Measurements from ENCODE around the gene PARD3B. TPM values are rescaled to one million over a fixed set of nuclear protein-coding genes. Genes with fewer than 3 reads are reported as not detected.

The PARD3B gene
- total RNA-seq, 1 experiment from 2014 or later, result 7.6 TPM

- POLR2A ChIA-PET (ENCODE audit: low non-redundant PET), result no interaction called here
- intact Hi-C loops (cut with micrococcal nuclease; ENCODE audit: unreplicated experiment), result no loop called here
- H3K4me3 ChIP-seq (ENCODE audit: low read depth, low read length, poor library complexity, severe bottlenecking), result no peak overlapping the region
- no peaks in the 10 kb centered on the region for H3K9me3 ChIP-seq (ENCODE audit: low read depth, low read length, poor library complexity, severe bottlenecking)
- TF ChIP-seq CTCF (conservative IDR thresholded peaks at IDR 0.05; ENCODE audit: low read depth, low read length) (no peak), EZH2 (IDR thresholded peaks at IDR 0.05; ENCODE audit: borderline replicate concordance, low read depth, low read length, poor library complexity, severe bottlenecking) (no peak)
- H3K4me1 ChIP-seq (ENCODE audit: insufficient read depth, low read length, poor library complexity, severe bottlenecking), result no peaks in the 10 kb centered on the region
- H3K36me3 ChIP-seq (ENCODE audit: insufficient read depth, low read length, poor library complexity, severe bottlenecking), result no peaks in the 10 kb centered on the region
- no peak overlapping the region for H3K27ac ChIP-seq (ENCODE audit: low read depth, low read length, poor library complexity, severe bottlenecking)
- BruUV-seq (replicated peaks), result no TSS peak
- no peaks in the 10 kb centered on the region for H3K27me3 ChIP-seq (replicated peaks; ENCODE audit: insufficient read depth, low read depth, low read length, poor library complexity)
- CTCF ChIA-PET, result no interaction called here
- no peak for DNase-seq (ENCODE audit: low spot score)
Observed at GRCh38 chr2:204772546-204772945, 227.3 kb downstream of the PARD3B start.

GRCh38 chr2:204775766-204776165, 230.5 kb downstream of the PARD3B start:
- H3K9me3 ChIP-seq (ENCODE audit: low read depth, low read length, poor library complexity, severe bottlenecking), result no peaks in the 10 kb centered on the region
- H3K4me1 ChIP-seq (ENCODE audit: insufficient read depth, low read length, poor library complexity, severe bottlenecking), result no peaks in the 10 kb centered on the region
- H3K4me3 ChIP-seq (ENCODE audit: low read depth, low read length, poor library complexity, severe bottlenecking), result no peak overlapping the region
- DNase-seq (ENCODE audit: low spot score), result no peak
- TF ChIP-seq CTCF (conservative IDR thresholded peaks at IDR 0.05; ENCODE audit: low read depth, low read length), result no peak
- TF ChIP-seq EZH2 (IDR thresholded peaks at IDR 0.05; ENCODE audit: borderline replicate concordance, low read depth, low read length, poor library complexity, severe bottlenecking), result no peak
- BruUV-seq (replicated peaks), result no TSS peak
- H3K27ac ChIP-seq (ENCODE audit: low read depth, low read length, poor library complexity, severe bottlenecking), result no peak overlapping the region
- ChIA-PET POLR2A (ENCODE audit: low non-redundant PET) (no interaction called here), CTCF (no interaction called here)
- intact Hi-C loops (cut with micrococcal nuclease; ENCODE audit: unreplicated experiment), result no loop called here
- no peaks in the 10 kb centered on the region for H3K36me3 ChIP-seq (ENCODE audit: insufficient read depth, low read length, poor library complexity, severe bottlenecking)
- no peaks in the 10 kb centered on the region for H3K27me3 ChIP-seq (replicated peaks; ENCODE audit: insufficient read depth, low read depth, low read length, poor library complexity)

GRCh38 chr2:204776781-204777559, 231.7 kb downstream of the PARD3B start:
- DNase-seq (ENCODE audit: low spot score), result no peak
- Histone ChIP-seq H3K27me3 (replicated peaks; ENCODE audit: insufficient read depth, low read depth, low read length, poor library complexity) (no peaks in the 10 kb centered on the region), H3K4me3 (ENCODE audit: low read depth, low read length, poor library complexity, severe bottlenecking) (no peak overlapping the region), H3K4me1 (ENCODE audit: insufficient read depth, low read length, poor library complexity, severe bottlenecking) (no peaks in the 10 kb centered on the region), H3K27ac (ENCODE audit: low read depth, low read length, poor library complexity, severe bottlenecking) (no peak overlapping the region), H3K9me3 (ENCODE audit: low read depth, low read length, poor library complexity, severe bottlenecking) (no peaks in the 10 kb centered on the region), H3K36me3 (ENCODE audit: insufficient read depth, low read length, poor library complexity, severe bottlenecking) (no peaks in the 10 kb centered on the region)
- POLR2A ChIA-PET (ENCODE audit: low non-redundant PET), result no interaction called here
- intact Hi-C loops (cut with micrococcal nuclease; ENCODE audit: unreplicated experiment), result no loop called here
- CTCF ChIA-PET, result no interaction called here
- no TSS peak for BruUV-seq (replicated peaks)
- TF ChIP-seq CTCF (conservative IDR thresholded peaks at IDR 0.05; ENCODE audit: low read depth, low read length) (no peak), EZH2 (IDR thresholded peaks at IDR 0.05; ENCODE audit: borderline replicate concordance, low read depth, low read length, poor library complexity, severe bottlenecking) (no peak)

All from A673 (cell line).